ENCODE data around the gene DMRT1.
"Not testable (repeated sequence)": the region's sequence is repeated elsewhere in the genome, so short reads cannot be mapped to it uniquely, and the experiment has no call there.

DMRT1 gene

DNA sequence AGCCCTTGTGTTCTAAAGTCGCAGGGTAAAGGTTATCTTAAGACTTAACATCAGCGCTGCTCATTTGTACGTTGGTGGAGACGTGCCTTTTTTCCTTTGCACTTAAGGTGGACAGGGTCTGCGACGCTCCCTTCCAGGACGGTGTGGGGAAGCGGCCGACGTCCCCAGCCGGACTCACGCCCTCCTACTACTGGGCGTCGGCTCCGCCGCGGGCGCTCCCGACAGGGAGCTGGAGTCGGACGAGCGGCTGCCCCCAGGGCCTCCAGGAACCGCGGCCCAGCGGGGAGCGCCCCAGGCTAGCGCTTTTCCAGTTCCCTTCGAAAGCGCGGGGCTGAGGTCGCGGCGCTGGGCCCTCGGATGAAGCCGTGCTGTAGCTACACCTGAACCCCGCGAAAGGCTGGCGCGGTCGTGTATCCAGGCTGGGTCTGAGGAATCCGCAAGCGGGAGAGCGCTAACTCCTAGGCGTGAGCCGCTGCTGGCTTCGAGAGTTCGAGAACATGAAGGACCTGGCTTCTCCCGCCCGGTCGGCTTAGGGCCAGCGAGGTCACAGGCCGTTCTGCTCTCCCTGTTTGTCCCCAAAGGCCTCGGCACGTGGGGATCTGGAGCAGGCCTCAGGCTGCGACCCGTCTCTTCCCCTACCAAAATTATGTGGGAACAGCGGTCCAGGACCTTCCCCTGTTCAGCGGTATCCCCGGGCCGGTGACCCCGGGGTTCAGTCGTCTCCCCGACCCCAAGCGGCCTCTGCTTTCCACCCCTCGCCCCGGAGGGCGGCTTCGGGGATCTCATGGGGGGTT lies 131.2 kb downstream of the DMRT1 start:
- no peak for DNase-seq

DNA sequence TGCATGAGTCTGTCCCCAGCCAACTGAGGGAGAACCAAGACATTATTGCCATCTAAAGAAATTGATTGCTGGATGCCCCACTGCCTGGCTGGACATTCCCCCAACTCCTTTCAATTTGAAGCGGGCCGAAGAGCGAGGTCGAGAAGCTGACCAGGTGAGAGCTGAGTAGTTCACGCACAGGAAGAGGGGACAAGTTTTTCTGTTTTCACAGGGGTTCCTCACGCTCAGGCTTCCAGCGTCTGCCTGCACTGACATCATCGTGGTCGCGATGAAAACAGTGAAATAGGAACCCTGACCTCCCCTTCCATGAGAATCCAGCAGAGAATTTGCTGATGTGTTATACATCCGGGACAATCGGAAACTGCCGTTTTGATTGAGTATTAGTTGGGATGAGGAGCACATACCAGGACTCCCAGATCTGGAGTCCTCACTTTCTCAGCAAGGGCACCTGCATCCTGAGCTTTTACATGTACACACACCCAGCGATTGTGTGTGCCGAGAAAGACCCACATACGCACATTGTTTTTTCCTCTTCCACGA lies 131.9 kb downstream of the DMRT1 start:
- DNase-seq = no peak

DNA sequence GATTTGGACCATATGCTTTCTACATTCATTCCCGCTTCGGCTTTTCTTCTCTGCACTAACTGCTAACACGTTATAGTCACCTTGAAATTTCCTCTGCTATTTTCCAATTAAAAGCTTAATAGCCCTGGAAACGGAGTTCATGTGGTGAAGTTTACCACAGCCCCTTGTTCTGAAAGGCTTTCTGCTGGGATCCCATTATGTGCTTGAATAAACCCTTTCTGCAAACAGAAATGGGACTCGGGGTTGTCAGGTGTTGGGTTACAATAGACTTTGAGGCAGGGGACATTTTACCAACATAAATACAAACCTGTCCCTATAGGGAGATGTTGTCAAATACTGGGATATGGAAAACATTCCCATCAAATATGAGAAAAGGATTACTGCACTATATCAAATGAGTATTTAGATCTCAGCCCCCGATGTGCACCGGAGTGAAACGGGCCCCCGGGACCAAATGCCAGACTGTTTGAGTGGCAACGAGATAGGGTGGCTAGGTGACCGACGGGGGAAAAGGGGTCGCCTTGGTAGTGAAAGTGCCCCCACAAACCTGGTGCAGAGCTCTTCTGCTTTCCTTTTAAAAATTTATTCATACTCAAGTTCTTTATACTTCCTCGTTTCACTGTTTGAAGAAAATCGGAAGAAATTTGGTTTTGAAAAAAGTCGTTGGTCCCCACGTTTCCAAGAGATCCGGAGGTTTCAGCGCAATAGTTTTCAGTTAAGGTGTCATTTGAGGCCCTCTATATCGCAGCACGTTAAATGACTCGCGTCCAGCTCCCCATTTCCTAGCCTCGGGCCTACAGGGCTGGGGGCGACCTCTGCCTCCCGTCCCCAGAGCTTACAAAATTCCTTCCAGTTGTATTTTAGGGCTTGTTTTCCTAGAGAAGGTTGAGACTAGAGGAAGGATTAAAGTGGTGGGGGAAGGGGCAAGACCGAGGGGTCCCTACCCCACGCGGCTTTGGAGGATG lies 132.8 kb downstream of the DMRT1 start:
- no peak for DNase-seq

DNA sequence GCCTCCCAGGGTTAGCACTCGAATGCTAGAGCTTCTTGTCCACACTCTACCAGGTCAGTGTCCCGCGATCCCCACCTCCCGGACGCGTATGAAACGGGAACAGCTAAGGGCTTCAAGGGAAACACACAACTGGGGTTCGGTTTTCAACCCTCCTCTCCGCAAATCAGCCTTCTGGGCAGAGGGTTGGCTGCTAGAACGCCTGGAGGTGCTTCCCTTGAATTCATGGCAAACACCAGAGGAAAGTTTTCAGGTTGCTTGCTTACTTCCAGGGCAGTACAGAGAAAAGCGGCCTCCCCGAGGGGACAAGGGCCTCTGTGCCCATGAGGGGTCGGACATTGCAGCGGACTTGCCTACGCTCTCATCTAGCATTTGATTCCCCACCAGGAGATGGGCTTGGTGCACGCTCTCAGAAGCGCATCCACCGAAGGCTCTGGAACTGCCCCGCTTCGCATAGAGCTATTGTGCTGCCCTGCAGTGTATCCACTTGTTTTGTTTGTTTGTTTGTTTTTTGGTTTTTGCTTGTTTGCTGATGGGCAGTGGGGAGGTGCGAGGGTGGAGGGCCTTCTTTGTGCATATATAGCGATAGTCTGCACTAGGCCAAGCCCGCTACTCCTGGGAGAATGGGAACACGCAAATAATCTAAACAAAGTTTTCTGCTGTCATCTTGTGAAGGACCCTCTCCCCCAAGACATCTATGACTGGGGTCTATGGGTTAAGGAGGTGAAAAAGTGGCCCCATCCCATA lies 133.7 kb downstream of the DMRT1 start:
- no peak for DNase-seq

DNA sequence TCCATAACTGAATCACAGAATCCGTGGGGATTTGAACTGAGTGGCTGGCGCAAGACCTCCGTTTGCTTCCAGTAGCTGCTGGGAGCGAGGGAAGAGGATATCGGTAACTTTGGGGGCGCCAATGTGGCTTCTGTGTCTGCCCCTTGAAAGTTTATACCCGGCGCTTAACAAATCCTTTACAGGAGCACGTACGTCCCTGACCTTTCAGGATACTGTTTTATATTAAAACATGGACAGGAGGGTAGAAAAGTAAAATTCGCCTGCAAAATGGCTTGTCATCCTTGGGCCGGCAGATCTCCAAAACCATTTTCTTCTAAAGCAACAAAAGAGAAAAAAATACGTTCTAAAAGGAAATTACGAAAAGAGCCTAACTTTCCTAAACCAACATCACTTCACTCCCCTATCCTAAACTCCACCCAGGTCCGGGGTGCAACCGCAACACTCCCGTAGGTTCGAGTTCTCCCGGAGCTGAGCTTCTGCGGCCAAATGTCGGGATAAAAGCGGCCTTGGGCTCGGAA lies 134.3 kb downstream of the DMRT1 start:
- no peak for DNase-seq

DNA sequence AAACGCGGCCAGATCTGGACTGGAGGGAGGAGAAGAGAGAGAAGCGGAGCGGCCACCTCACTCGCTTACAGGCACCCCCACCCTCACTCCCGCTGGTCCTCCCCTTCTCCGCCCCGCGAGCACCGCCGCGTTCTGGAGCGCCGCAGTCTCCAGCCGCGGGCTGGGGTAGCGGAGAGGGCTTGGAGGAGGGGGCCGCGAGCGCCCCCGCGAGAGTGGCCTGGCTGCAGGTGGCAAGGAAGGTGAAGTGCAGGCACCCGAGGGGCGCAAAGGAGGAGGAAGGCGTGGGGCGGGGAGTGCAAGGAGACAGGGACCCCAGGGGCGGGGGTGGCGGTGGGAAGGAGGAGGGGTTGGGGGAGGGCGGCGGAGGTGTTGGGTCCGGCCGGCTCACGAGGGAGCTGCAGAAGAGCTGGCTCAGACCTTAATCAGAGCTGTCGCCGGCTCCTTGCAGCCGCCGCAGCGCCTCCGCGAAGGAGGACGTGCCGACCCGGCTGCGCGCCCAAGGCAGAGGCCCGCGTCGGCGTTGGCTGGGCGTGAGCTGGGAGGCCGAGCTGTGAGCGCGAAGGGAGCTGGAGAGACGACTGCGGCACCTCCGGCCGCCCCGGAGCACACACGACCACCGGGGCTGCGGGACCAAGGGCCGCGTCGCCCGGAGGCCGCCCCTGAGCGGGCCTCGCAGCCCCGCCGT lies 134.9 kb downstream of the DMRT1 start, which contains the start of gene DMRT3:
TSS of gene DMRT3 (plus strand) at position 398 of the 685 bp plus-strand sequence. CDS start 347 bp downstream, outside the sequence.
- no peak for DNase-seq

DNA sequence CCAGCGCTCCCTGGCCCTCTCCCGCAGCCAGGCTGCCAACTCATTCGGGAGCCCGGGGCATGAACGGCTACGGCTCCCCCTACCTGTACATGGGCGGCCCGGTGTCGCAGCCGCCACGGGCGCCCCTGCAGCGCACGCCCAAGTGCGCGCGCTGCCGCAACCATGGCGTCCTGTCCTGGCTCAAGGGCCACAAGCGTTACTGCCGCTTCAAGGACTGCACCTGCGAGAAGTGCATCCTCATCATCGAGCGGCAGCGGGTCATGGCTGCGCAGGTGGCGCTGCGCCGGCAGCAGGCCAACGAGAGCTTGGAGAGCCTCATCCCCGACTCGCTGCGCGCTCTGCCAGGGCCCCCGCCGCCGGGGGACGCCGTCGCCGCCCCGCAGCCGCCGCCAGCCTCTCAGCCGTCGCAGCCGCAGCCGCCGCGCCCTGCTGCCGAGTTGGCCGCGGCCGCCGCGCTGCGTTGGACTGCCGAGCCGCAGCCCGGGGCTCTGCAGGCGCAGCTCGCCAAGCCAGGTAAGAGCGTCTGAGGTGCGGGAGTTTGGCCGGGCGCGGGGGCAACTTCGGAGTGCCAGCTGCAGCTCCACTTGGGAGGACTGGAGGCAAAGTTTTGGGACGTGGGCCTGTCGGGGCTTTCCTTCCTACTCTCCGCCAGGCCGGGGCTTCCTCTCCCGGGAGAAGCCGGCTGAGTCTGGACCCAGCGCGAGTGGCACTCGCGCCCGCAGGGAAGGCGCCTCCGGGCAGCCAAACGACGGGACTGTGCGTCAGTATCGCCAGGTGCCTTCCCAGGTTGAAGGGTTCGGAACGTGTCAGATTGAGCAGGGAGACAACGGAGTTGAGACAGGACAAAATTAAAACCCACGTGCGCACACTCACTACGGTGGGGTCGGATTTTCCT lies 135.7 kb downstream of the DMRT1 start:
- no peak for DNase-seq

DNA sequence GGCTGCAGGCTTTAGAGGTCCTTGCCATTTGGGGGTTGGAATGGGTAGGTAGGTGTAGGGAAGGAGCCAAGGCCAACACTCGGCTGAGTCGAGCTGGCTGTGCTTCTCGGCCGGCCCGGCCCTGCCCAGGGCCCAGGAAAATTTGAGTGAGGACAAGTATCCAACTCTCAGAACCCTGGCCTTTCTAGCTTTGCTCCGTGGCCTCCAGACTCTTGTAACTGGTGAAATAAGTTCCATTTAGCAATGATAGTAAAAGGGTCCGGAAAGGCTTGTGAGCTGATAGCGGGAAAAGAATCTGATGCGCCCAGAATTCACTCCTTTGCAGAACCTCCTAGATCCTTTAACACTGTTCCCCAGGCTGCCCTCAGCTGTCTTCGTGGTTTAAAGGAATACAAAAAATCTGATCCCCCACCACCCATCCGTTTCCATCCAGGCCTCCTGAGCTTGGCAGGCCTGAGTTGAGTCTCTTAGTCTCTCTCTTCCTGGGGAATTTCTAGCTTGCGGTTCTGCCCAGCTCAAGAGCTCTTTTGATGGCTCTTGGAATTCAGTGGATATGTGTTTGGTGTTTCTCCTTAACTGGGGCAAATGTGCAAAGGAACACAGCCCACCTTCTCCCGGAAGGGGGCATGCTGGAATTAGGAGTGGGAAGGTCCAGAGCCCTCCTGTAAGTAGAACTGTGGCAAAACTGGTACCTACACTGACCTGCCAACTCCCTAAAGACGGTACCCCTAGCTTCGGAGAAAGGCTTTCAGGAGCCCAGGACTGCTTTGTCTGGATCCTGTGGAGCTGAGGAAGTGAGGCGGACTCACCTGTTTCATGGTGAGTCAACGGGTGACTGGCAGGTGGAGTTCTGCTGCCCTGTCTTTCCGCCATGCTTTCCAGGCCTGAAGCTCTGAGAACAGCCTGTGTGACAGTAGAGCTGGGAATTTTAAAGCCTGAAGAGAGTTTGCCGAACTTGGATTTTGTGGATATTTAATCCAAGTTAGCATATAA lies 136.6 kb downstream of the DMRT1 start:
- no peak for DNase-seq

DNA sequence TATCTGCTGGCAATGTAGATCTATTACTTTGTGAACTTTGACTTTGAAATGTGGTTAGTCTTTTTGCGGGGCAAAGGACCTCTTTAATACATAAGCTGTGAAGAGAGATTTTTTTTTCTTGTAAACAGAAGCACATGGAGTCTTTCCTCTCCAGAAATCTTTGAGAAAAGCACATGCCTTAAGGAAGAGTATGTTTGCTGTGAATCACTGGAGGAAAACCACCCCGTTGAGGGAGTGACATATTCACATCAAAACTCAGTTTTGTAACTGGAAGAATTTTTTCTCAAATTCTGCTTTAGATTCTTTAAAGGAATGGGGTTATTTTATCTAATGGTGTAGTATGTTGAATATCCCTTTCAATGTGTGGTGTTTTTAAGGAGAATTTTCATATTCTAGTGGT lies 138.5 kb downstream of the DMRT1 start:
- DNase-seq = no peak

DNA sequence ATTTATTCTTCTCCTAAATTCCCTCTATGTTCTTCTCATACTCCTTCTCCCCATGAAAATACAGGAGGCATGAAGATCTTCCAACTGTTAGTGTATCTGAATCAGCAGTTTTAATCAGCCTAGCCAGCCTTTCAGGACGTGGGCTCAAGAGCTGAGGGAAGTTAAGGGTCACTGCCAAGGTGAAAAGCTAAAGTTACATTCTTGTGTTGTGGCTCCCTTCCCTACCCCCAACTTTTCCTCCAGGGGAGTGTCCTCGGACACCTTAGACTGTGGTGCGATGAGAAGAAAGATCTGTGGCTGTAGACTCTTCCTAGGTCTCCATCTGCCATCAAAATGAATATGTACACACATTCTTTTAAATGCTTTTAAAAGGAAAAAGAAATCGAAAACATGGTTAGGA lies 139.1 kb downstream of the DMRT1 start:
- DNase-seq = no peak

DNA sequence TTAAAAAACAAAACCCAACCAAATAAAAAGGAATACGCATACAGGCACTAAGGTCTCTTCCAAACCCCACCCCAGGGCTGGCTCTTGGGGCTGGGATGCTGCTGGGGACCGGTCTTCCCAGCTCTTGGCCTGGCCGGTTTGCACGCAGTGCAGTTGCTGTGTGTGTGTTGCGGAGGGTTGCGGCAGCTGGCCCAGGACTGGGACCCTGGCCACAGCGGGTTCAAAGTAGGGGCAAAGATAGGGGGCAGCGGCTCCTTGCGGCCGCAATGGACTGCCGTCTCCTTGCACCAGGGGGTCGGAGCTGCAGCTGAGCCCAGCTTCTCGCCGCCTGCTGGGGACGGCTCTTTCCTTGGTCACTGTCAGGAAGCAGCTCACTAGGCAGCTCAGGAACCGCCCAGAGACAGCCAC lies 140.0 kb downstream of the DMRT1 start:
- DNase-seq = no peak

DNA sequence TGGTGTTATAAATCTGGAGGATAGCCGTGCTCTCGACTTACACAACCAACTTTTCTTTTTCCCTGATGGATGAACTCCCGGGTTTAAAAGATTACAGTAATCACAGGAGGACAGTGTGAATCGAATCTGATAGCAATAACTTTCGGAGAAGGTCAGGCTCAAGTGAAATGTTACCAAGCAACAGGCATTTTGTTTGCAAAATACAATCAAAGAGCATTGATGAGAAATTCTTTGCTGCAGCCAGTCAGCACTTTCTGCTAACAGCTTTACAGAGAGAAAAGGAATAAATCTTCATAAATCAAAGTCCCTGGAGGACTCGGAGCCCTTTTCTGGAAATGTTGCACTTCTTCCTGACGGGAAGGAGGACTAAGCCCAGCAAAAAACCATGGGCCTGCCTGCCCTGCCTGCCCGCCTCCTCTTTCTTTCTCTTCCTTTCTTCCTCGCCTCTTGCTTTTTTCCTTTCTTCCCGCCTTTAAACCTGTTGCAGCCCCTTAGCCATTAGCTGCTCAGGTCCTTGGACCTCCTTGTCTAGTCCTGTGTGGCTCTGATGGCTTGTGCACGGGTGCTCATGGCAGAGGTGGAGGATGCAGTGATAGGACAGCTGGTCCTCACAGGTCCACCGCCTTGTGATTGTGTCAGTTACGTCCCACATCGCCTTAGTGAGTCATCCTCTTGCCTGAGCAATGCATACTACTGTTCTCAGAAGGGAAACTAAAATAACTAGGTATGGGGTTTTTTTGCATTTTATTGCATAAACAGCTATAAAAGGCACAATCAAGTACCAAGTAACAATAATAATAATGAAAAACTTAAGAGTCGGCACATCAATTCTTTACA lies 141.1 kb downstream of the DMRT1 start:
- no peak for DNase-seq

DNA sequence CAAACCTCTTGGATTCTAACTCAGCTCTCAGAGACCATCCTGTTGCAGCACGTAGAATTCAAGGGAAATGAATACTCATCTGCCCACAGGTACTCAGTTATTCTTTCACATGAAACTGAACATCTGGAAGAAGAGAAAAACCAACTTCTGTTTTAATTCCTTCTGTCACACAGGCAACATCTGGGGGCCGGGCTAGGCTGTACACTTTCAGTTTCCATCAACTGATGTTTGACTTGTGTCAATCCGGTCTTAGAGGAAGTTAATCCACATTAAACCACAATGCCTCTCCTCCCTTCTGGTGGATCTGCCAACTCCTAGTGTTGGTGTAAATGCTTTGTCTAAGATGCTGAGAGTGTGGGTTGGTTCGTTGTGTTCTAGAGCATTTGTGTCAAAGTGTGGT lies 152.5 kb downstream of the DMRT1 start:
- no peak for DNase-seq

DNA sequence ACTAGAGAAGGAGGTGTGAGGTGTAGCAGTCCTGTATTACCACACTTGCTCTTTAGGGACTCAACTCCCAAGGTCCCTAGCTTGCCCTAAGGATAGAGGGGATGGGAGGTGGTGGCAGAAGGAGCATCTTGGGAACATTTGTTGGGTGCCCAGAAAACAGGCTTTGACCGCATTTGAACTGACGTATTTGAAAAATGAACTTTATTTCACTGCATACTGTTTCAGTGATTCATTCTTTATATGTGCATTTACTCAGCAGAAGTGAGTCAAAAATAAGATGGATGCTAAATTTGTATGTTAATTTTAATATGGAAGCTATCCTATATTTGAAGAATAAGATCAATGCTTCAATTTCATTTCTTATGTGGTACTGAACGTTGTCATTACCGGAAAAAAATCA lies 153.7 kb downstream of the DMRT1 start:
- DNase-seq = no peak

DNA sequence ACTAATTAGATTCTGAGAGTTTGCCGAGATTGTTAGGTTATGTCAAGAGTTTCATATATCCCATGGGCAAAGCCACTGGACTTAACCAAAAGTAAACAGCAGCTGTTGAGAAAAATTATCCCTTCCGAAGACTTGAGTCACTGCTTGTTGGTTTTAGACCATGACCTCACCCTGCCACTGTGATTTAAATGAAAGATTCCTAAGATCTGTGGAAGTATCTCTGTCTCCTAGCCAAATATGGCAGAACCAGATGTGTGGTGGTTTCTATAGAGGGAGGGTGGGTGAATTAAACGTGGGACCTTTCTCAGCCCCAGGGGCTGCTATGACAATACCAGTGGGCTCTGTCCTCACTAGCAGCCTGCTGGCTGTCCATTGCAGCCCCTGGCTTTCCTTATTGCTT lies 154.3 kb downstream of the DMRT1 start:
- no peak for DNase-seq

DNA sequence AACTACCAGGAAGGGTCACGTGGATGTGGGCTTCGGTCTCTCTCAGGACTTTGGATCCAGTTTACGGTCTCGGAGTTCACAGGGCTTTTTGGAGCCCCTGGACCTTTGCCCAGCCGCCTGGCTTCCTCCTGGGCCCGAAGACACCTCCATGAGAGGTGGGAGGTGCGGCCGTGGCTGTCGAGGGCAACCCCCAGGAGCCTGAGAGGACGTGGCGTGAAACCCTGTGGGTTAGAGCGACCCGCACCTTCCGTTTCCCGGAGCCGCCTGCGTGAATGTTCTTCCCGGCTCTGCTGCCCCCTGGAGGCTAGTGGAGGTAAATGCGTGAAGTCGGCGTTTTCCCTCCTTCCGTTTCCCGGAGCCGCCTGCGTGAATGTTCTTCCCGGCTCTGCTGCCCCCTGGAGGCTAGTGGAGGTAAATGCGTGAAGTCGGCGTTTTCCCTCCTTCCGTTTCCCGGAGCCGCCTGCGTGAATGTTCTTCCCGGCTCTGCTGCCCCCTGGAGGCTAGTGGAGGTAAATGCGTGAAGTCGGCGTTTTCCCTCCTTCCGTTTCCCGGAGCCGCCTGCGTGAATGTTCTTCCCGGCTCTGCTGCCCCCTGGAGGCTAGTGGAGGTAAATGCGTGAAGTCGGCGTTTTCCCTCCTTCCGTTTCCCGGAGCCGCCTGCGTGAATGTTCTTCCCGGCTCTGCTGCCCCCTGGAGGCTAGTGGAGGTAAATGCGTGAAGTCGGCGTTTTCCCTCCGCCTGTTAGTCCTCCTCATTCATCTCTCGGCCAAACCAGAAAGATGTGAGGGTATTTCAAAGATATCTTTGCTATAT lies 157.0 kb downstream of the DMRT1 start:
- DNase-seq = not testable (repeated sequence)

DNA sequence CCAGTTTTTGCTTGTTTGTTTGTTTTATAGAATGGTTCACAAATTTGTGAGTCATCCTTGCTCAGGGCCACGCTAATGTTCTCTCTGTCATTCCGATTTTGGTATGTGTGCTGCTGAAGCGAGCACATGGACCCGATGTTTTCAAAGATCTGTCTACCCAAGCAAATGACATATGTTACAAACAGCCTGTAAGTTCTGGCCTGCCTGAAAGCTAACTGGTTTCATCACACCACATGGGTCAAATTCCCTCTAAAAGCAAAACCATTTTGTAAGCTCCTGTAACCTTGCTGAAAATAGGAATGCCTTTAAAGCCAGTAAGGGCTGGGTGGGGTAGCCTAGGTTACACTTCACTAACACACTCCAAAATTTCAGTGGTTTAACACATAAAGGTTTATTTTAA lies 160.3 kb downstream of the DMRT1 start:
- DNase-seq = no peak

DNA sequence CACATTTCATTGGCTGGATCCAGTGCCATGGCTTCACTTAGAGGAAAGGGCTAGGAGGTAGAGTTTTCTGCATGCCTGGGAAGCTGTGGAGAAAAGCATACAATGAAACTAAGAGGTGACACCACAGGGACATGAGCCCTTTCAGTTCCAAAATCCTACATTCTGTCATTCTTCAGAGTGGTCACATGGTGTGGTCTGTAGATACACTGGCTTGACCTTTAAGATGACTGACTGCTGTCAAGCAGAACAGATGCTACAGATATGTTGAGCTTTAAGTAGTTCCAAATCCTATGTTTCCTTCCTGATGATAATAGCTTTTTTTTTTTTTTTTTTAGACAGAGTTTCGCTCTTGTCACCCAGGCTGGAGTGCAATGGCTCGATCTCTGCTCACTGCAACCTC lies 161.2 kb downstream of the DMRT1 start:
- no peak for DNase-seq

Measured in activated gamma-delta T cell (primary cell).